Heart left ventricle (tissue), 16 donors: Measurements from ENCODE around the gene LARP1. TPM values are rescaled to one million over a fixed set of nuclear protein-coding genes. Genes with fewer than 3 reads are reported as not detected.
A peak's percentile ranks its signal among the peaks of the same experiment; 100 is the strongest.
"Not testable (repeated sequence)": the region's sequence is repeated elsewhere in the genome, so short reads cannot be mapped to it uniquely, and the experiment has no call there.

Experiments used
- ATAC-seq, 4 donors: fragments of 200-7000 bp; cut with Tn5 transposase; one replicate each; pipeline ENCODE4 v1.9.1; 2020 to 2022; ENCODE audit warnings: moderate library complexity in 4 of 4, mild to moderate bottlenecking in 3 of 4, moderate number of reproducible peaks in 1 of 4
- DNase-seq, 5 donors: peaks; one replicate each; pipeline ENCODE4 v3.0.0-alpha.2; 2020
- H3K27ac ChIP-seq, 12 donors: fragments of 200-600 bp; sonication (generic) in 4 of 12; one replicate each; pipeline versions ENCODE4 v1.5.0 to v1.8.0; 2016 to 2022; ENCODE audit warnings: mild to moderate bottlenecking in 2 of 12
- H3K27me3 ChIP-seq, 9 donors: fragments of 200-600 bp; sonication (generic) in 2 of 9; one replicate each; pipeline versions ENCODE4 v1.5.1 to v1.8.0; 2016 to 2022; ENCODE audit warnings: mild to moderate bottlenecking in 3 of 9
- H3K36me3 ChIP-seq, 9 donors: fragments of 200-600 bp; sonication (generic) in 2 of 9; one replicate each; pipeline versions ENCODE4 v1.5.0 to v1.8.0; 2018 to 2022; ENCODE audit warnings: mild to moderate bottlenecking in 2 of 9
- H3K4me1 ChIP-seq, 12 donors: fragments of 200-600 bp; sonication (generic) in 4 of 12; one replicate each; pipeline versions ENCODE4 v1.5.0 to v1.8.0; 2016 to 2022; ENCODE audit warnings: mild to moderate bottlenecking in 3 of 12
- H3K4me3 ChIP-seq, 12 donors: fragments of 200-600 bp; sonication (generic) in 4 of 12; one replicate each; pipeline versions ENCODE4 v1.5.0 to v1.8.0; 2017 to 2022; ENCODE audit warnings: mild to moderate bottlenecking in 9 of 12, moderate library complexity in 4 of 12
- H3K9me3 ChIP-seq, 12 donors: fragments of 200-600 bp; sonication (generic) in 4 of 12; one replicate each; pipeline versions ENCODE4 v1.5.0 to v1.8.0; 2016 to 2022; ENCODE audit warnings: mild to moderate bottlenecking in 1 of 12
- CTCF ChIP-seq, 12 donors: fragments of 200-600 bp; sonication (generic) in 4 of 12; IDR thresholded peaks; one replicate each; pipeline versions ENCODE4 v1.5.0 to v1.8.0; 2018 to 2022; ENCODE audit warnings: antibody characterized with exemption in 12 of 12, mild to moderate bottlenecking in 5 of 12
- POLR2A ChIP-seq, 2 donors: fragments of 450-650 bp; IDR thresholded peaks; one replicate each; pipeline ENCODE4 v1.6.1; 2017; ENCODE audit warnings: antibody characterized with exemption in 2 of 2, mild to moderate bottlenecking in 2 of 2, moderate library complexity in 2 of 2
- WGBS, 4 donors: extraction: QIAGEN DNeasy Blood & Tissue Kit in 2 of 4; methylation state at CpG; one replicate each; pipeline versions ENCODE4 v1.1.5 to v1.1.7; 2013 to 2018; 5-methylcytosine and 5-hydroxymethylcytosine counted together
- intact Hi-C, 10 donors: fragments of 100-400 bp; cut with DNase I; formaldehyde crosslinking; loops; one replicate each; pipeline versions ENCODE4 v1.11.1 to v1.14.2; 2022
- polyA plus RNA-seq, 2 donors: library from polyadenylated mRNA; stranded (reverse); fragments of 200-250 nt; gene quantifications; one replicate each; pipeline ENCODE4 v1.2.3, GENCODE V29; 2013
- total RNA-seq, 9 donors: library from RNA; depleted of rRNA in 2 of 9; stranded (reverse); fragments of >200 nt in 2 of 9; fragmentation: NEBNext Ultra II Directional in 3 of 9; extraction: Animal tissue kit (Norgen Biotek cat#: 25700) in 3 of 9; gene quantifications; one replicate each; pipeline versions ENCODE4 v1.1.0 to v1.2.4, GENCODE V29; 2016 to 2023
- donor health status: ischemic (EF 13 %, LVEDD 7.1; RV severe dilation, severe dysfunction).
- donor health status: healthy with polysubstance abuse.
- donor health status: DM: no; HTN: yes; CAD: no.
- donor health status: DM: no; HTN: no; CAD: no.
- donor health status: ischemic (EF 25% LVEDD 6.9; RV normal size, moderate dysfunction).
- donor health status: ischemic (EF 25% LVEDD 5.7; RV mildly dilated, moderate dysfunction).
- donor health status: healthy.
- donor health status: DM: yes; HTN: yes; CAD: no.
- donor health status: ischemic (EF 35%, LVEDD 5.7; RV mildly dilated, moderate dysfunction).
- donor health status: nonischemic (EF 11% LVEDD 7.7; RV severe dilation, severe dysfunction).
- donor health status: DM: yes; HTN: yes; CAD: no.
- donor health status: PGD.
- donor health status: ischemic (EF 29% LVEDD 5.4; RV normal size, mild dysfunction).
- donor health status: nonischemic (EF 23%, LVEDD 6.1; RV moderate dilation, normal function).

Gene LARP1
- total and polyA plus RNA-seq, 11 donors = 36.5 to 189 (median 164) TPM

- intact Hi-C loops = no loop called here
- 41 to 69% (median 58%) methylated on average over 2 of the region's 2 CpGs for WGBS, 4 donors
- no peak for TF ChIP-seq POLR2A (IDR thresholded peaks at IDR 0.05)
- no peak for TF ChIP-seq CTCF (IDR thresholded peaks at IDR 0.05)
- peaks cover 0 to under 1% (median 0%) of the 10 kb centered on the region in 12 donors for H3K9me3 ChIP-seq
- peak; percentile 65 to 84 (median 76) for ATAC-seq
- no peak overlapping the region for H3K4me3 ChIP-seq
- H3K27me3 ChIP-seq = no peaks in the 10 kb centered on the region
- peak overlapping the region in 11 of 12 donors; percentile 5 to 63 (median 45) for H3K27ac ChIP-seq
- no peaks in the 10 kb centered on the region for H3K36me3 ChIP-seq
- H3K4me1 ChIP-seq = peaks cover 0 to 16% (median 0%) of the 10 kb centered on the region in 12 donors
- no peak for DNase-seq
Observed at GRCh38 chr5:154723740-154724505, 31.3 kb upstream of the LARP1 start.

GRCh38 chr5:154727361-154727760 lies 27.8 kb upstream of the LARP1 start:
- Histone ChIP-seq H3K27ac (no peak overlapping the region), H3K9me3 (peaks cover 0 to 13% (median 0%) of the 10 kb centered on the region in 12 donors), H3K4me1 (peaks cover 0 to 16% (median 0%) of the 10 kb centered on the region in 12 donors), H3K27me3 (no peaks in the 10 kb centered on the region), H3K4me3 (no peak overlapping the region), H3K36me3 (no peaks in the 10 kb centered on the region)
- intact Hi-C loops = no loop called here
- WGBS, 4 donors = 79 to 91% (median 85%) methylated on average over 1 of the region's 1 CpG
- TF ChIP-seq POLR2A (IDR thresholded peaks at IDR 0.05) (no peak), CTCF (IDR thresholded peaks at IDR 0.05) (no peak)
- ATAC-seq = no peak
- DNase-seq = no peak

- no peak for ATAC-seq
- DNase-seq = no peak
- intact Hi-C loops = no loop called here
- H3K9me3 ChIP-seq = peaks cover 0 to 13% (median 0%) of the 10 kb centered on the region in 12 donors
- H3K4me3 ChIP-seq = no peak overlapping the region
- 87 to 94% (median 93%) methylated on average over 3 of the region's 3 CpGs for WGBS, 4 donors
- no peaks in the 10 kb centered on the region for H3K36me3 ChIP-seq
- peaks cover 0 to 9% (median 0%) of the 10 kb centered on the region in 12 donors for H3K4me1 ChIP-seq
- H3K27me3 ChIP-seq = no peaks in the 10 kb centered on the region
- no peak for TF ChIP-seq POLR2A (IDR thresholded peaks at IDR 0.05)
- TF ChIP-seq CTCF (IDR thresholded peaks at IDR 0.05) = no peak
- no peak overlapping the region for H3K27ac ChIP-seq
Observed at GRCh38 chr5:154728939-154729588, 26.1 kb upstream of the LARP1 start.

GRCh38 chr5:154729613-154730012 lies 25.6 kb upstream of the LARP1 start:
- DNase-seq (no peak), ATAC-seq (no peak)
- TF ChIP-seq CTCF (IDR thresholded peaks at IDR 0.05) (no peak), POLR2A (IDR thresholded peaks at IDR 0.05) (no peak)
- intact Hi-C loops = no loop called here
- Histone ChIP-seq H3K36me3 (no peaks in the 10 kb centered on the region), H3K27me3 (no peaks in the 10 kb centered on the region), H3K9me3 (peaks cover 0 to 13% (median 0%) of the 10 kb centered on the region in 12 donors), H3K4me1 (peaks cover 0 to 10% (median 0%) of the 10 kb centered on the region in 12 donors), H3K4me3 (no peak overlapping the region), H3K27ac (no peak overlapping the region)
- 80 to 90% (median 86%) methylated on average over 3 of the region's 3 CpGs for WGBS, 4 donors

GRCh38 chr5:154730761-154731160 lies 24.4 kb upstream of the LARP1 start:
- DNase-seq, H3K36me3 ChIP-seq, H3K27ac ChIP-seq, intact Hi-C loops, H3K4me3 ChIP-seq, ATAC-seq, H3K27me3 ChIP-seq: not testable (repeated sequence)
- 95 to 97% (median 96%) methylated on average over 8 of the region's 8 CpGs for WGBS, 4 donors
- Histone ChIP-seq H3K4me1 (peaks cover 0 to 10% (median 0%) of the 10 kb centered on the region in 12 donors), H3K9me3 (peaks cover 0 to 13% (median 0%) of the 10 kb centered on the region in 12 donors)
